Measurements from ENCODE around the gene CDKAL1. TPM values are rescaled to one million over a fixed set of nuclear protein-coding genes. Genes with fewer than 3 reads are reported as not detected.

CDKAL1 gene
- total and polyA plus RNA-seq, 2 of the 8 experiments (the other 6 are each of a cell fraction or from before 2014, with no cell fraction given), result 8.4 to 24.6 TPM

DNA sequence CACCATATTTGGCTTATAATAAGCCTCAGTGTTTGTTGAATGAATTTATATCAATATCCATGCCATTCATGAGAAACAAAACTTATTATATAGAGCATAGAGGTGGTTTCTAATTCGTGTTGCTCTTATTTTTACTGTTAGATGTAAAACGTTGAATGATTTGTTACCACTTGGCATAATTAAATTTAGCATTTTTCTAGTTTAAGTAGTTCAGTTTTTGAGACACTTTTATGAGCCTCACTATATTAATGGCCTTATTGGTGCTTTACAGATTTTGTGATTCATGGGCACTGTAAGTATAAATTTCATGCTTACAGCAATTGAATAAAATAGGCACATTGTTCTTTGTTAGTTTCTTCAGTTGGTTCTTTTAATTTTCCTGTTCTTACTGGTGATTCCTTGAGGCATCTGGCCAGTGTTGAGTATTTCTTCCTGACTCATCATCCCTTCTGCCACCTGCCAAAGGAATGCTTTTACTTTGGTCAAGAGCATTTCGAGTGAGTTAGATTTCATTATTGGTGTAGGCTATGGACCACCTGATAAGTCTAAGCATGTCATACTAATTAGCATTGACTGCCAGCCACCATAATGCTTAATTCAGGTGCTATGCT is 34.8 kb downstream of the CDKAL1 start (continued):
- TF ChIP-seq EP300 (IDR thresholded peaks at IDR 0.05; ENCODE audit: borderline replicate concordance in 1 of 2, low read depth in 2 of 2, low read length in 2 of 2), result no peak
- TF ChIP-seq, protein P1, sequence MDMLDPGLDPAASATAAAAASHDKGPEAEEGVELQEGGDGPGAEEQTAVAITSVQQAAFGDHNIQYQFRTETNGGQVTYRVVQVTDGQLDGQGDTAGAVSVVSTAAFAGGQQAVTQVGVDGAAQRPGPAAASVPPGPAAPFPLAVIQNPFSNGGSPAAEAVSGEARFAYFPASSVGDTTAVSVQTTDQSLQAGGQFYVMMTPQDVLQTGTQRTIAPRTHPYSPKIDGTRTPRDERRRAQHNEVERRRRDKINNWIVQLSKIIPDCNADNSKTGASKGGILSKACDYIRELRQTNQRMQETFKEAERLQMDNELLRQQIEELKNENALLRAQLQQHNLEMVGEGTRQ (IDR thresholded peaks at IDR 0.05; ENCODE audit: low read length), result no peak
- TF ChIP-seq GABPA (IDR thresholded peaks at IDR 0.05; ENCODE audit: borderline replicate concordance, insufficient read depth, low read length), result no peak
- TF ChIP-seq, protein P2, sequence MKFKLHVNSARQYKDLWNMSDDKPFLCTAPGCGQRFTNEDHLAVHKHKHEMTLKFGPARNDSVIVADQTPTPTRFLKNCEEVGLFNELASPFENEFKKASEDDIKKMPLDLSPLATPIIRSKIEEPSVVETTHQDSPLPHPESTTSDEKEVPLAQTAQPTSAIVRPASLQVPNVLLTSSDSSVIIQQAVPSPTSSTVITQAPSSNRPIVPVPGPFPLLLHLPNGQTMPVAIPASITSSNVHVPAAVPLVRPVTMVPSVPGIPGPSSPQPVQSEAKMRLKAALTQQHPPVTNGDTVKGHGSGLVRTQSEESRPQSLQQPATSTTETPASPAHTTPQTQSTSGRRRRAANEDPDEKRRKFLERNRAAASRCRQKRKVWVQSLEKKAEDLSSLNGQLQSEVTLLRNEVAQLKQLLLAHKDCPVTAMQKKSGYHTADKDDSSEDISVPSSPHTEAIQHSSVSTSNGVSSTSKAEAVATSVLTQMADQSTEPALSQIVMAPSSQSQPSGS (IDR thresholded peaks at IDR 0.05; ENCODE audit: low read length), result no peak
- no peak for TF ChIP-seq POU5F1 (IDR thresholded peaks at IDR 0.05; ENCODE audit: low read depth, low read length)
- TF ChIP-seq, protein P3, sequence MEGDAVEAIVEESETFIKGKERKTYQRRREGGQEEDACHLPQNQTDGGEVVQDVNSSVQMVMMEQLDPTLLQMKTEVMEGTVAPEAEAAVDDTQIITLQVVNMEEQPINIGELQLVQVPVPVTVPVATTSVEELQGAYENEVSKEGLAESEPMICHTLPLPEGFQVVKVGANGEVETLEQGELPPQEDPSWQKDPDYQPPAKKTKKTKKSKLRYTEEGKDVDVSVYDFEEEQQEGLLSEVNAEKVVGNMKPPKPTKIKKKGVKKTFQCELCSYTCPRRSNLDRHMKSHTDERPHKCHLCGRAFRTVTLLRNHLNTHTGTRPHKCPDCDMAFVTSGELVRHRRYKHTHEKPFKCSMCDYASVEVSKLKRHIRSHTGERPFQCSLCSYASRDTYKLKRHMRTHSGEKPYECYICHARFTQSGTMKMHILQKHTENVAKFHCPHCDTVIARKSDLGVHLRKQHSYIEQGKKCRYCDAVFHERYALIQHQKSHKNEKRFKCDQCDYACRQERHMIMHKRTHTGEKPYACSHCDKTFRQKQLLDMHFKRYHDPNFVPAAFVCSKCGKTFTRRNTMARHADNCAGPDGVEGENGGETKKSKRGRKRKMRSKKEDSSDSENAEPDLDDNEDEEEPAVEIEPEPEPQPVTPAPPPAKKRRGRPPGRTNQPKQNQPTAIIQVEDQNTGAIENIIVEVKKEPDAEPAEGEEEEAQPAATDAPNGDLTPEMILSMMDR (IDR thresholded peaks at IDR 0.05; ENCODE audit: control extremely low read depth in 1 of 3, insufficient read depth in 1 of 3, low read depth in 1 of 3, low read length in 3 of 3), result no peak

All from H1 (cell line).